HG02571 (cell line): ENCODE results near the gene SOHLH2.

ENCODE experiments used
- ATAC-seq: cut with Tn5 transposase; IDR thresholded peaks from one replicate; pipeline ENCODE4 v1.9.1; 2021; ENCODE audit warnings: mild to moderate bottlenecking, moderate library complexity; ENCODE audit not compliant: unreplicated experiment

Gene SOHLH2

GRCh38 chr13:36190771-36191170 is 23.6 kb downstream of the SOHLH2 start:
- no peak for ATAC-seq

- no peak for ATAC-seq
These were observed 25.9 kb downstream of the SOHLH2 start for GRCh38 chr13:36188441-36188840.

GRCh38 chr13:36183901-36184300 is 30.5 kb downstream of the SOHLH2 start:
- ATAC-seq, result no peak

GRCh38 chr13:36175621-36176020 is 38.7 kb downstream of the SOHLH2 start:
- no peak for ATAC-seq

GRCh38 chr13:36174923-36175322 is 39.4 kb downstream of the SOHLH2 start:
- no peak for ATAC-seq

- ATAC-seq, result no peak
These were observed 40.6 kb downstream of the SOHLH2 start for GRCh38 chr13:36173571-36174322.

GRCh38 chr13:36166046-36166445 is 48.3 kb downstream of the SOHLH2 start:
- ATAC-seq, result no peak

- ATAC-seq, result no peak
These were observed 50.5 kb downstream of the SOHLH2 start for GRCh38 chr13:36163809-36164308.

- no peak for ATAC-seq
These were observed 51.1 kb downstream of the SOHLH2 start for GRCh38 chr13:36163286-36163685.

GRCh38 chr13:36160297-36160696 is 54.1 kb downstream of the SOHLH2 start:
- no peak for ATAC-seq

- ATAC-seq, result no peak
These were observed 55.7 kb downstream of the SOHLH2 start for GRCh38 chr13:36158611-36159010.

GRCh38 chr13:36157480-36157879 is 56.9 kb downstream of the SOHLH2 start:
- no peak for ATAC-seq

- ATAC-seq, result no peak
These were observed 59.6 kb downstream of the SOHLH2 start for GRCh38 chr13:36154567-36155291.

- no peak for ATAC-seq
These were observed 62.8 kb downstream of the SOHLH2 start for GRCh38 chr13:36151591-36151990.

- ATAC-seq, result no peak
These were observed 65.9 kb downstream of the SOHLH2 start for GRCh38 chr13:36148446-36148845.

GRCh38 chr13:36147330-36147729 is 67.0 kb downstream of the SOHLH2 start:
- ATAC-seq, result no peak

- ATAC-seq, result no peak
These were observed 67.7 kb downstream of the SOHLH2 start for GRCh38 chr13:36146511-36147269.

GRCh38 chr13:36143738-36144137 is 70.6 kb downstream of the SOHLH2 start:
- no peak for ATAC-seq

GRCh38 chr13:36142735-36143134 is 71.6 kb downstream of the SOHLH2 start:
- ATAC-seq, result no peak

GRCh38 chr13:36135876-36136275 is 78.5 kb downstream of the SOHLH2 start:
- ATAC-seq, result no peak

- no peak for ATAC-seq
These were observed 79.7 kb downstream of the SOHLH2 start for GRCh38 chr13:36134632-36135031.
